AG09319 (cell line): ENCODE data around the gene DFFB.

Experiments used
- DNase-seq: peaks from one replicate; pipeline ENCODE4 v3.0.0-alpha.2; 2010; ENCODE audit warnings: low read depth; ENCODE audit errors: extremely low read depth
- TF ChIP-seq, protein P1 (sequence below): IDR thresholded peaks from 2 replicates; pipeline ENCODE4 v1.5.1; 2011; ENCODE audit warnings: low read depth, mild to moderate bottlenecking, inconsistent platforms, low read length, moderate library complexity

The DFFB gene

DNA sequence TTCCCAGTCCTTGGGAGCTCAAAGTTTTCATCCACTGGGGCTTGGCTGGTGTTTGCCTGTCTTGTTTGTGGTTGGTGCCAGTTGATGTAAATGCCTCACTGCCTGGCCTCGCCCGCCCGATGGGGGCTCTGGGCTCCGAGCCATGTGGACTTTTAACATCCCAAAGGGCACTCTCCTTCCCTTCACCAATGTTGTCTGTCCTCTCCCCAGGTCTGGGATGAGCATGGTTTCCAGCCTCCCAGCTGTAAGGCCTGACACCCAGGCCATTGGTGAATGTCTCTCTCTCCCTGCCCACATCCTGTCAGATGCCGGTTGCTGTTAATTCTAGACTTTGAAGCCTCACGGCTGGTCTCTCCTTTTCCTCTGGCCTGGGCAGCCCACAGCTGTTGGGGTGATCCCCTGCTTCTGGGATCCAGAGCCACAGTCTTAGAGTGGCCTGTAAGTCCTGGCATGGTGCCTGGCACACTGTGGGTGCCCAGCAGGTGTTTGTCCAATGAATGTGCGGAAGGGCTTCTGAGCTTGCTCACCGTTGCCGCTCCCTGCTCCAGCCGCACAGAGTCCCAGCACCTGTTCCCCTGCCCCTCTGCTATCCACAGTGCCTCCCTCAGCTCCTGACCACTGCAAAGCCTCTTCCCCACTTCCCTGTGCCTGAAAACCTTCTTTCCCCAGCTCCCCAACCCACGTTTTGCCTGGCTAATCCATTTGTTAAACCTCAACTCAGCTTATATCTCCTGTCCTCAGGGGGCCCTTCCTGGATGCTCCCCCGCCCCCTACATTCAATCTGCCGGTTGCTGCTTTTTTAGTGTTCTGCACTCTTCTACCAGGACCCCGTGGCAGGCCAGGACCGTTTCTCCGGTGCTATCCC lies 46.1 kb downstream of the DFFB start:
- no peak for DNase-seq
- TF ChIP-seq, protein P1, sequence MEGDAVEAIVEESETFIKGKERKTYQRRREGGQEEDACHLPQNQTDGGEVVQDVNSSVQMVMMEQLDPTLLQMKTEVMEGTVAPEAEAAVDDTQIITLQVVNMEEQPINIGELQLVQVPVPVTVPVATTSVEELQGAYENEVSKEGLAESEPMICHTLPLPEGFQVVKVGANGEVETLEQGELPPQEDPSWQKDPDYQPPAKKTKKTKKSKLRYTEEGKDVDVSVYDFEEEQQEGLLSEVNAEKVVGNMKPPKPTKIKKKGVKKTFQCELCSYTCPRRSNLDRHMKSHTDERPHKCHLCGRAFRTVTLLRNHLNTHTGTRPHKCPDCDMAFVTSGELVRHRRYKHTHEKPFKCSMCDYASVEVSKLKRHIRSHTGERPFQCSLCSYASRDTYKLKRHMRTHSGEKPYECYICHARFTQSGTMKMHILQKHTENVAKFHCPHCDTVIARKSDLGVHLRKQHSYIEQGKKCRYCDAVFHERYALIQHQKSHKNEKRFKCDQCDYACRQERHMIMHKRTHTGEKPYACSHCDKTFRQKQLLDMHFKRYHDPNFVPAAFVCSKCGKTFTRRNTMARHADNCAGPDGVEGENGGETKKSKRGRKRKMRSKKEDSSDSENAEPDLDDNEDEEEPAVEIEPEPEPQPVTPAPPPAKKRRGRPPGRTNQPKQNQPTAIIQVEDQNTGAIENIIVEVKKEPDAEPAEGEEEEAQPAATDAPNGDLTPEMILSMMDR: no peak

DNA sequence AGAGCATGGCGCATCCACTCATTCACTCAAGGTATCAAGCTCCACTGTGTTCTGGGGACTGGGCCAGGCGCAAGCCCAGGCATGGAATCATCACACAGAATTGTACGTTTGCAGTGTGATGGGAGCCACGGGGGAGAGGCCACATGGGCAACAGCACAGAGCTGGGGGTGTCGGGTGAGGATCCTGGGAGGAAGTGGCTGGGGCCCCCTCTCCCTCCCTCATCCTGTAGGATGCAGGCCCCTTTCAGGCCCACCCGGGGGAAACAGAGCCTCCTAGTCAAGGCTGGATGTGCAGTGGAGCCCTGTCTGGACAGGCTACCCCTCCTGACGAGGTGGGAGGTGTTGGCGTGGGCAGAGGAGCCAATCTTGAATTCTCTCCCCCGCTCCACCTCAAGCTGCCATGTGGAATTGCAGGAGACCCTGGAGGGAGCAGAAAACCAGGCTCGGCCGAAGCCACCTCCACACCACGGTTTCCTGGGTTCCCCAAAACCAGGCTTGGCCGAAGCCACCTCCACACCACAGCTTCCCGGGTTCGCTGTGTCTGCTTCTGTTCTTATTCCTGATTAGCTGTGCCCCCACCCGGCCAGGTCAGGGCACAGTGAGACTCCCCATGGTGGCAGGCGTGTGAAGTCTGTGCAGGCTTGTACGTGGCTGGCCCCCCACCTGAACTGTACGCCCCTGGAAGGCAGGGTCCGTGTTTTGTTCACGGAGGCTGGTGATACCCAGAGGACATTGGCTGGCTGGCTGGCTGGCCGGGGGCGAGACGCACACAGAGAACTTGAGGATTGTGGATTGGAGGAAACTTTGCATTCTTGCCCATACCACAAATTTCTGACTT lies 46.9 kb downstream of the DFFB start:
- TF ChIP-seq, protein P1: no peak
- no peak for DNase-seq

DNA sequence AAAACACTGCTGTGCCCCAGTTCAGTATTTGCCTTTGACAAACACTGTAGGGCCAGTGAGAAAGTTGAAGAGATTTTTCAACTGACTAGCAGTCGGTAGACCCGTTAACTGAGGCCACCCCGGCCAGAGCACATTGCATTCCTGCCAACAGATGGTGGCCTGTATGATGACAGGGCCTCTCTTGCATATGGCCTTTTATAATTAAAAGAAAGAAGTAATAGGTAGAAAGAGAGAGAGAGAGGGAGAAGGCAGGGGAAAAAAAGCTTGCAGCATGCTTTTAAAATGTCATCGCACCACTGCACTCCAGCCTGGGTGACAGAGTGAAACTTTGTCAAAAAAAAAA lies 47.5 kb downstream of the DFFB start:
- TF ChIP-seq, protein P1: no peak
- DNase-seq: no peak

DNA sequence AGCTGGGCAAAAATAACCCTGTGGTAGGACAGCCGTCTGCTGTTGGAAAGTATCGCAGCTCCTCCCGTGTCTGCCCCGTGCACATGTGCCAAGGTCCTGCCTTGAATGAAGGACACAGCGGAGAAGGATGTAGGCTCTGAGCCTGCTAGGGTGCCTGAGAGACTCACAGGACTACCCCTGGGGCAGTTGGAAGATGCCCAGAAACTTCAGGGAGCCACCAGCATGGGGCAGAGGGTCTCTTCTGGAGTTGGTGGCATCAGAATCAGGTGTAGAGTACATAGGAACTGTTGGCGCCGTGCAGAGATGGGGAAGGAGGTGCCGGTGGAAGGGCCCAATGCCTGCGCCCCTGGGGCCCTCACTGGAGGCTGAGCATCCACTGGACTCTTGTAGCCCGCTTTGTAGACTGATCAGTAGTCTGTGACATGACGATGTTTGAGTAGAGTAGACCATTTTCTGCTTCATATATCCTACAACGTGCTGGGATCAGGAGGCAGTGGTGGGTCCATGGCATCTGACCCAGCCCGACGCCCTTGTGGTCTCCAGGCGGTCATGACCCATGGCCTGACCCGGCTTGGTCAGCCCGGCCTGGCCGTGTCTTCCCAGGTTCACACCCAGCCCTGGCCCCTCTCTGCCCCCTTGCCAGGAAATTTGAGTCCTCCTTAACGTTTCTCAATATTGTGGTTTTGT lies 48.1 kb downstream of the DFFB start:
- DNase-seq: no peak
- TF ChIP-seq, protein P1: no peak

DNA sequence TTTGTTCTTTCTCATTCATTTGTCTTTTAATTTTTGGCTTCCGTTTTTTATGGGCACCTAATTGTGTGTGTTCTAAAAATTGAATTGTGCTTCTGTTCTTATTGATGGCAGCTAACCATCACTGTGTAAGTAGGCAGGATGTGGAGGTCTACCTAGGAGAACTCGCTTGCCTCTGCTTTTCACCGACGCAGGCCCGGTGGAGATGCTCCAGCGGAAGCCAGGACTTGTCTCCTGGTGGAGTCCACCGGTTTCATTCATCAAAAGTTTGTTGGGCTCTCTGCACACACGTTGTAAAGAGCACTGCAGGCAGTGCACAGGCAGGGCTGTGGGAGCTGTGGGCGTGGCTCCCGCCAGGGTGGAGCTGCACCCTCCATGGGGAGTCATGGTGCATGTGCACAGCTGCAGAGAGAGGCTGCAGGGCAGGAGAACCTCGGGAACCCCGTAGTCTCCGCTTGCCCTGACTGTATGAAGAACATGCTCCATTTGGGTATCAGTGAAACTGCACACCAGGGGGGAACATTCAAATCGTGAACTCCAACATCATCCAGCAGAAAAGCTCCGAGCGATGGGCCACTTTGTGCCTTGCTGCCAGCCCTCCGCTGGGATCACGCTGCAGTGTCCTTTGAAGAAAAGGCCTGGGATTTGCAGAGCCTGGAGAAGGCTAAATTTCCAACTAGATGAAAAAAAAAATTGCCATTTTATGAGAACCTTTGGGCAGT lies 48.8 kb downstream of the DFFB start:
- TF ChIP-seq, protein P1: no peak
- no peak for DNase-seq

DNA sequence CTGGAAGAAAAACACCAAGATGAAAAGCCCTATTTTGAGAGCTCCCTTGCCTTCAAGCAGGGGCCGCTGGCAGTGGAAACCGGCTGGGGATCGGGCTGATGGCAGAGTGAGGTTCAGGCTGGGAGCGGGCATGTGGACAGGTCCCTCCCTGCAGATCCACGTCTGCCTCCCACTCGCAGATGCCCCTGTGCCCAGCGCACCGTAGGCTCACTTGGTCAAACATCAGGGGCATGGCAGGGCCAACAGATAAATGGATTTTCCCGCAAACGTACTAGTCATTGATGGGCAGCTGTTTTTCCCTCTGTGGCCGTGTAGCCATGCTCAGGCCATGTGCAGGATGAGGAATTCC lies 49.4 kb downstream of the DFFB start:
- TF ChIP-seq, protein P1: no peak
- no peak for DNase-seq
